ENCODE measurements around the gene RCAN2.

Gene RCAN2

DNA sequence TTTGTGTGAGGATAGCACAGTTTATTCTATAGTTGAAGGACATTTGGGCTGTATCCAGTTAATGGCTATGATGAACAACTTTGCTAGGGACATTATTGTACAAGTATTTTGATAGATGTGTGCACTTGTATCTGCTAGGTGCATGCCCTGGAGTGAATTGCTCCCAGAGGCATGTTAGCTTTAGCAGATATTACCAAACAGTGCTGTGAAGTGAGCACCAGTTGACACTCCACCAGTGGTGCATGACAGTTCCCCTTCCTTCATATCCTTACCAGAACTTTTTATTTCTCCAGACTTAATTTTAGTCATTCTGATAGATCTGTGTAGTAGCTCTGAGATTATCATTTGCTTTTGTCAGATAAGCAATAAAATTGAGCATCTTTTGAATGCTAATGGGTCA, 271.6 kb downstream of the RCAN2 start:
- Histone ChIP-seq H3K4me1 (ENCODE audit: control insufficient read depth in 2 of 2, insufficient read depth in 1 of 2, low read depth in 1 of 2, low read length in 2 of 2) (no peaks in the 10 kb centered on the region), H4K8ac (ENCODE audit: low read depth, low read length) (no peak overlapping the region), H3K4me2 (ENCODE audit: insufficient read depth, low read length, poor library complexity, severe bottlenecking) (no peak overlapping the region), H3K9ac (ENCODE audit: low read depth, low read length, poor library complexity) (no peak overlapping the region), H3K36me3 (replicated peaks in 1 of 2; ENCODE audit: control insufficient read depth in 2 of 2, insufficient read depth in 2 of 2, low read length in 2 of 2) (no peaks in the 10 kb centered on the region), H3K27ac (replicated peaks; ENCODE audit: low read length) (no peak overlapping the region), H3K4me3 (ENCODE audit: low read length in 2 of 2) (no peak overlapping the region), H2BK12ac (ENCODE audit: low read length) (no peak overlapping the region), H3K14ac (ENCODE audit: low read length) (no peak overlapping the region), H2BK15ac (ENCODE audit: low read length) (no peak overlapping the region), H3K18ac (ENCODE audit: low read length) (no peak overlapping the region), H3K4ac (ENCODE audit: low read length) (no peak overlapping the region), H2AK5ac (ENCODE audit: low read depth, low read length) (no peak overlapping the region), H2AFZ (ENCODE audit: low read length) (no peak overlapping the region), H3K79me1 (ENCODE audit: low read depth, low read length) (no peaks in the 10 kb centered on the region), H2BK5ac (ENCODE audit: low read length) (no peak overlapping the region), H3K9me3 (replicated peaks in 1 of 2; ENCODE audit: control insufficient read depth in 2 of 2, insufficient read depth in 1 of 2, low read depth in 1 of 2, low read length in 2 of 2) (no peaks in the 10 kb centered on the region), H4K91ac (ENCODE audit: low read depth, low read length, poor library complexity) (no peak overlapping the region), H3K23ac (ENCODE audit: low read depth, low read length, poor library complexity) (no peak overlapping the region), H2BK120ac (ENCODE audit: low read depth, low read length) (no peak overlapping the region), H3K27me3 (ENCODE audit: control insufficient read depth in 3 of 3, insufficient read depth in 3 of 3, low read depth in 1 of 3, low read length in 3 of 3) (peaks cover 0 to 2% (median 0%) of the 10 kb centered on the region in 3 experiments)
- no peak for DNase-seq (ENCODE audit: low spot score)

GRCh38 chr6:46218457-46218856, 272.8 kb downstream of the RCAN2 start:
- H3K18ac ChIP-seq (ENCODE audit: low read length), result no peak overlapping the region

DNA sequence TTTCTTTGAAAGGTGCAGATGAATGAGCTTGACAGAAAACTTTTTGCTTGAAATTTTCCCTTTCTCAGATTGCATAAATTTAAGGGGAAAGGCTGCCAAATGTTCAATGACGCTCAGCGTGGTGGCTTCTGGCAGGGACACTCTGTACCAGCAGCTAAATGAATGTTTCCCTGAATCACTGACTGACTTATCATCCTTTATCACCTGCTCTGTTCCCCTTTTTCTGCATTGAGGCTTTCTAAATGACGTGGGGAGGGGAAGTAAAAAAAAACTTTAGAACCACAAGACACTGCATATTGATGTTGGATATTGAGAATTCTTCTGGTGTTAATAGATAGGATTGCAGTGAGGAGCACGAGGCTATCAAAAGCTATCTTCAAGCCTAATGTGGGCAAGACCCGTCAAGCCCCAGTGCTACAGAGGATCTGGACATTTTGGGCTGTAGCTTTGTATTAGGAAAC, 273.5 kb downstream of the RCAN2 start:
- no CpG with 5 or more reads among the region's 5 CpGs for WGBS, 2 donors (ENCODE audit: extremely low coverage in 2 of 2, insufficient read length in 2 of 2, insufficient replicate concordance in 1 of 2)
- DNase-seq (ENCODE audit: low spot score), result no peak

More at GRCh38 chr6:46218457-46218856, 272.8 kb downstream of the RCAN2 start:
- Histone ChIP-seq H3K79me1 (ENCODE audit: low read depth, low read length) (no peaks in the 10 kb centered on the region), H2BK5ac (ENCODE audit: low read length) (no peak overlapping the region), H3K4me1 (ENCODE audit: control insufficient read depth in 2 of 2, insufficient read depth in 1 of 2, low read depth in 1 of 2, low read length in 2 of 2) (no peaks in the 10 kb centered on the region), H3K4me2 (ENCODE audit: insufficient read depth, low read length, poor library complexity, severe bottlenecking) (no peak overlapping the region), H3K36me3 (replicated peaks in 1 of 2; ENCODE audit: control insufficient read depth in 2 of 2, insufficient read depth in 2 of 2, low read length in 2 of 2) (no peaks in the 10 kb centered on the region), H3K27ac (replicated peaks; ENCODE audit: low read length) (no peak overlapping the region), H2BK12ac (ENCODE audit: low read length) (no peak overlapping the region), H4K91ac (ENCODE audit: low read depth, low read length, poor library complexity) (no peak overlapping the region), H3K4ac (ENCODE audit: low read length) (no peak overlapping the region), H4K8ac (ENCODE audit: low read depth, low read length) (no peak overlapping the region), H3K27me3 (ENCODE audit: control insufficient read depth in 3 of 3, insufficient read depth in 3 of 3, low read depth in 1 of 3, low read length in 3 of 3) (peaks cover 0 to 2% (median 0%) of the 10 kb centered on the region in 3 experiments), H2AK5ac (ENCODE audit: low read depth, low read length) (no peak overlapping the region), H2AFZ (ENCODE audit: low read length) (no peak overlapping the region), H3K14ac (ENCODE audit: low read length) (no peak overlapping the region), H3K4me3 (ENCODE audit: low read length in 2 of 2) (no peak overlapping the region), H2BK15ac (ENCODE audit: low read length) (no peak overlapping the region), H3K23ac (ENCODE audit: low read depth, low read length, poor library complexity) (no peak overlapping the region), H3K9ac (ENCODE audit: low read depth, low read length, poor library complexity) (no peak overlapping the region), H3K9me3 (replicated peaks in 1 of 2; ENCODE audit: control insufficient read depth in 2 of 2, insufficient read depth in 1 of 2, low read depth in 1 of 2, low read length in 2 of 2) (no peaks in the 10 kb centered on the region), H2BK120ac (ENCODE audit: low read depth, low read length) (no peak overlapping the region)
- DNase-seq (ENCODE audit: low spot score), result no peak
- no CpG with 5 or more reads among the region's 2 CpGs for WGBS, 2 donors (ENCODE audit: extremely low coverage in 2 of 2, insufficient read length in 2 of 2, insufficient replicate concordance in 1 of 2)

GRCh38 chr6:46216879-46217278, 274.4 kb downstream of the RCAN2 start:
- no CpG with 5 or more reads among the region's 2 CpGs for WGBS, 2 donors (ENCODE audit: extremely low coverage in 2 of 2, insufficient read length in 2 of 2, insufficient replicate concordance in 1 of 2)
- Histone ChIP-seq H3K27ac (replicated peaks; ENCODE audit: low read length) (no peak overlapping the region), H3K9ac (ENCODE audit: low read depth, low read length, poor library complexity) (no peak overlapping the region)

More for the DNA sequence above, 273.5 kb downstream of the RCAN2 start:
- no peaks in the 10 kb centered on the region for H3K9me3 ChIP-seq (replicated peaks in 1 of 2; ENCODE audit: control insufficient read depth in 2 of 2, insufficient read depth in 1 of 2, low read depth in 1 of 2, low read length in 2 of 2)
- no peak overlapping the region for H2BK120ac ChIP-seq (ENCODE audit: low read depth, low read length)
- no peak overlapping the region for H2BK15ac ChIP-seq (ENCODE audit: low read length)
- no peaks in the 10 kb centered on the region for H3K27me3 ChIP-seq (ENCODE audit: control insufficient read depth in 3 of 3, insufficient read depth in 3 of 3, low read depth in 1 of 3, low read length in 3 of 3)
- no peaks in the 10 kb centered on the region for H3K79me1 ChIP-seq (ENCODE audit: low read depth, low read length)
- no peak overlapping the region for H3K4me3 ChIP-seq (ENCODE audit: low read length in 2 of 2)
- H3K14ac ChIP-seq (ENCODE audit: low read length), result no peak overlapping the region
- no peak overlapping the region for H2BK12ac ChIP-seq (ENCODE audit: low read length)
- no peak overlapping the region for H4K8ac ChIP-seq (ENCODE audit: low read depth, low read length)
- no peak overlapping the region for H3K23ac ChIP-seq (ENCODE audit: low read depth, low read length, poor library complexity)
- no peak overlapping the region for H2BK5ac ChIP-seq (ENCODE audit: low read length)
- no peak overlapping the region for H3K4ac ChIP-seq (ENCODE audit: low read length)
- H3K27ac ChIP-seq (replicated peaks; ENCODE audit: low read length), result no peak overlapping the region
- H4K91ac ChIP-seq (ENCODE audit: low read depth, low read length, poor library complexity), result no peak overlapping the region
- no peak overlapping the region for H2AFZ ChIP-seq (ENCODE audit: low read length)
- no peak overlapping the region for H3K18ac ChIP-seq (ENCODE audit: low read length)
- no peak overlapping the region for H2AK5ac ChIP-seq (ENCODE audit: low read depth, low read length)
- no peaks in the 10 kb centered on the region for H3K4me1 ChIP-seq (ENCODE audit: control insufficient read depth in 2 of 2, insufficient read depth in 1 of 2, low read depth in 1 of 2, low read length in 2 of 2)
- H3K9ac ChIP-seq (ENCODE audit: low read depth, low read length, poor library complexity), result no peak overlapping the region
- H3K36me3 ChIP-seq (replicated peaks in 1 of 2; ENCODE audit: control insufficient read depth in 2 of 2, insufficient read depth in 2 of 2, low read length in 2 of 2), result no peaks in the 10 kb centered on the region
- no peak overlapping the region for H3K4me2 ChIP-seq (ENCODE audit: insufficient read depth, low read length, poor library complexity, severe bottlenecking)

More at GRCh38 chr6:46216879-46217278, 274.4 kb downstream of the RCAN2 start:
- no peaks in the 10 kb centered on the region for H3K4me1 ChIP-seq (ENCODE audit: control insufficient read depth in 2 of 2, insufficient read depth in 1 of 2, low read depth in 1 of 2, low read length in 2 of 2)
- no peaks in the 10 kb centered on the region for H3K9me3 ChIP-seq (replicated peaks in 1 of 2; ENCODE audit: control insufficient read depth in 2 of 2, insufficient read depth in 1 of 2, low read depth in 1 of 2, low read length in 2 of 2)
- no peak overlapping the region for H2AK5ac ChIP-seq (ENCODE audit: low read depth, low read length)
- no peak overlapping the region for H3K14ac ChIP-seq (ENCODE audit: low read length)
- H2BK15ac ChIP-seq (ENCODE audit: low read length), result no peak overlapping the region
- no peak overlapping the region for H3K4me2 ChIP-seq (ENCODE audit: insufficient read depth, low read length, poor library complexity, severe bottlenecking)
- H3K27me3 ChIP-seq (ENCODE audit: control insufficient read depth in 3 of 3, insufficient read depth in 3 of 3, low read depth in 1 of 3, low read length in 3 of 3), result no peaks in the 10 kb centered on the region
- no peak overlapping the region for H4K8ac ChIP-seq (ENCODE audit: low read depth, low read length)
- H2BK120ac ChIP-seq (ENCODE audit: low read depth, low read length), result no peak overlapping the region
- H3K23ac ChIP-seq (ENCODE audit: low read depth, low read length, poor library complexity), result no peak overlapping the region
- no peaks in the 10 kb centered on the region for H3K79me1 ChIP-seq (ENCODE audit: low read depth, low read length)
- DNase-seq (ENCODE audit: low spot score), result no peak
- no peak overlapping the region for H3K4ac ChIP-seq (ENCODE audit: low read length)
- peak overlapping the region; percentile 16 for H3K18ac ChIP-seq (ENCODE audit: low read length)
- H2BK12ac ChIP-seq (ENCODE audit: low read length), result no peak overlapping the region
- no peak overlapping the region for H2AFZ ChIP-seq (ENCODE audit: low read length)
- H3K36me3 ChIP-seq (replicated peaks in 1 of 2; ENCODE audit: control insufficient read depth in 2 of 2, insufficient read depth in 2 of 2, low read length in 2 of 2), result no peaks in the 10 kb centered on the region
- H4K91ac ChIP-seq (ENCODE audit: low read depth, low read length, poor library complexity), result no peak overlapping the region
- H2BK5ac ChIP-seq (ENCODE audit: low read length), result no peak overlapping the region
- H3K4me3 ChIP-seq (ENCODE audit: low read length in 2 of 2), result no peak overlapping the region
